Kidney (tissue), 14 donors: ENCODE measurements around the gene ALDH16A1. TPM values are rescaled to one million over a fixed set of nuclear protein-coding genes. Genes with fewer than 3 reads are reported as not detected.

ENCODE experiments used
- DNase-seq, 5 donors: peaks; one replicate each; pipeline ENCODE4 v3.0.0-alpha.2; 2013 to 2020
- FAIRE-seq: peaks from 2 replicates; lab custom pipeline; 2012; peaks lifted over from hg19 to GRCh38; lab: Jason Lieb, UNC
- H3K27ac ChIP-seq, 2 donors: one replicate each; pipeline ENCODE4 v1.7.0; 2013; ENCODE audit warnings: low read depth in 2 of 2, low read length in 2 of 2, inconsistent platforms in 1 of 2
- H3K27me3 ChIP-seq: one replicate; pipeline ENCODE4 v1.7.1; 2013; ENCODE audit warnings: low read length, inconsistent platforms; ENCODE audit not compliant: control insufficient read depth, insufficient read depth
- H3K36me3 ChIP-seq, 3 donors: one replicate each; pipeline versions ENCODE4 v1.7.0 to v1.7.1; 2013; ENCODE audit warnings: low read length in 3 of 3, control low read depth in 1 of 3, inconsistent platforms in 1 of 3; ENCODE audit not compliant: insufficient read depth in 3 of 3, control insufficient read depth in 2 of 3
- H3K4me1 ChIP-seq, 3 donors: one replicate each; pipeline versions ENCODE4 v1.7.0 to v1.7.1; 2013; ENCODE audit warnings: low read length in 3 of 3, inconsistent platforms in 1 of 3, low read depth in 1 of 3; ENCODE audit not compliant: control insufficient read depth in 2 of 3, insufficient read depth in 2 of 3
- H3K4me3 ChIP-seq, 3 donors: one replicate each; pipeline versions ENCODE4 v1.7.0 to v1.8.1; 2013; ENCODE audit warnings: low read length in 3 of 3, control low read depth in 1 of 3, inconsistent platforms in 1 of 3
- H3K9ac ChIP-seq, 3 donors: one replicate each; pipeline versions ENCODE4 v1.7.0 to v1.7.1; 2013; ENCODE audit warnings: low read length in 3 of 3, control low read depth in 1 of 3, inconsistent platforms in 1 of 3
- H3K9me3 ChIP-seq, 3 donors: one replicate each; pipeline versions ENCODE4 v1.7.0 to v1.7.1; 2013; ENCODE audit warnings: low read length in 3 of 3, control low read depth in 1 of 3, inconsistent platforms in 1 of 3; ENCODE audit not compliant: control insufficient read depth in 2 of 3, insufficient read depth in 1 of 3
- CTCF ChIP-seq: IDR thresholded peaks from 3 replicates; pipeline ENCODE4 v1.5.1; 2012; ENCODE audit warnings: mild to moderate bottlenecking, moderate library complexity, borderline replicate concordance; ENCODE audit not compliant: insufficient read depth; ENCODE audit errors: extremely low read depth
- intact Hi-C: fragments of 100-400 bp; cut with DNase I; formaldehyde crosslinking; loops from one replicate; pipeline ENCODE4 v1.11.1; 2022
- polyA plus RNA-seq: library from polyadenylated mRNA; stranded (reverse); fragments of 350-450 nt; fragmentation: Illumina TruSeq; extraction: RNeasy Lipid Tissue Mini Kit (QIAGEN cat#74804); gene quantifications from one replicate; pipeline ENCODE4 v1.2.3, GENCODE V29; 2014; ENCODE audit warnings: low read depth, low replicate concordance; ENCODE audit not compliant: insufficient read depth
- total RNA-seq: library from RNA; stranded (reverse); fragmentation: NEBNext Ultra II Directional; extraction: Animal tissue kit (Norgen Biotek cat#: 25700); gene quantifications from one replicate; pipeline ENCODE4 v1.2.1, GENCODE V29; 2021
- donor health status: control.
- donor health status: control.
- donor health status: control.
- donor health status: control.
- donor health status: control.
- donor health status: DM: yes; HTN: yes; CAD: no.
- donor health status: Normal renal cell carcinoma (clear cell type).

The ALDH16A1 gene
- total and polyA plus RNA-seq, 2 donors from 2014 or later = 26.8 to 31.8 TPM

DNA sequence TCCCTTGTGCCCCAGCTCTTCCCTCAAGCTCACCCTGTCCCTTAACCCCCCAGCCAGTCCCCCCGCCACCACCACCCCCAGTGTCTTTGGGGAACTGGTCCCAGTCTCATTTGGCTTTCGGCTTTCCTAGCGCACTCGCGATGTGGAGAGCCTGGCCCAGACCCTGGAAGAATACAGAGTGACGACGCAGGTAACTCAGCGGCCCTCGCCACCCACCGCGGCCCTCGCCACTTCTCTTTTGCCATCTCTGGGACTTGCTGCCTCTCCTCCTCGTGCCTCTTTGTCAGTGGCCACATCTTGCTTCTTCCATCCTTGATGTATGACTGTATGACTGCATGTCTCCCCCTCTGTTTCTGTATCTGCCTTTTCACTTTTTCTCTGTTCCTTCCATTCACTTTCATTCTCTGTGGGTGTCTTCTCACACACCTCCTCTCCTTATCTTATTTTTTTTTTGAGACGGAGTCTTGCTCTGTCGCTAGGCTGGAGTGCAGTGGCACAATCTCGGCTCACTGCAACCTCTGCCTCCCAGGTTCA is 45.5 kb upstream of the ALDH16A1 start:
- Histone ChIP-seq H3K36me3 (no peaks in the 10 kb centered on the region), H3K9me3 (no peaks in the 10 kb centered on the region), H3K4me3 (no peak overlapping the region), H3K27me3 (no peaks in the 10 kb centered on the region), H3K9ac (no peak overlapping the region), H3K4me1 (no peaks in the 10 kb centered on the region), H3K27ac (no peak overlapping the region)
- DNase-seq (no peak), FAIRE-seq (no peak)
- intact Hi-C loops = no loop called here
- no peak for TF ChIP-seq CTCF

GRCh38 chr19:49408816-49409440 is 44.1 kb upstream of the ALDH16A1 start:
- intact Hi-C loops = no loop called here
- Histone ChIP-seq H3K9me3 (no peaks in the 10 kb centered on the region), H3K27ac (no peak overlapping the region), H3K4me1 (no peaks in the 10 kb centered on the region), H3K4me3 (no peak overlapping the region), H3K9ac (no peak overlapping the region), H3K36me3 (no peaks in the 10 kb centered on the region), H3K27me3 (no peaks in the 10 kb centered on the region)
- no peak for DNase-seq
- no peak for FAIRE-seq
- no peak for TF ChIP-seq CTCF

DNA sequence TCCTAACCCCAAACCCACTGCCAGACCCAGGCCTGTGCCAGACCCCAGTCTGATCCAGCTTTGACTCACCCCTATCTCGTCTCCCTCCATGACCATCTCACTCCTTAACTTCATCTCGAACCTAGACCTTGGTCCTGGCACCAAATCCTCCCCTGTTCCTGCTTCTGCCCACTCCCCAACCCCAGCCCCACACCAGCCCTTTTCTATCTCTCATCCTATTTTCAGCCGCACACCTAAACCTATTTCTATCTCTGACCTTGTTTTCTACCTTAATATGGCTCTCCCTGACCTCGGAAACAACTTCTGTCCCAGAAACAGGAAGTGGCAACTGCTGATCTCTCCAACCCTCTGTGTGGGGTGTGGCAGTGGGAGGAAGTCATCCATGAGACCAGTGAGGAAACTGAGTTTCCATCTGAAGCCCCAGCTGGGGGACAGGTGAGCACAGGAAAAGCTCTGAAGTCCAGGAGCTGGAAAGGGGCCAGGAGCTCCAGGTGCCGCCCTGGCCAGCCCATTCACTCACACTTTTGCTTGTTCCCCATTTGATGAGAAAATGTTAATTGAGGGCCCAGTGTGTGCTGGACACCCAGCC is 43.5 kb upstream of the ALDH16A1 start:
- no peaks in the 10 kb centered on the region for H3K4me1 ChIP-seq
- DNase-seq (no peak), FAIRE-seq (no peak)
- no peak overlapping the region for H3K27ac ChIP-seq
- H3K9me3 ChIP-seq = no peaks in the 10 kb centered on the region
- no peaks in the 10 kb centered on the region for H3K36me3 ChIP-seq
- intact Hi-C loops = no loop called here
- TF ChIP-seq CTCF = no peak
- H3K4me3 ChIP-seq = no peak overlapping the region
- H3K27me3 ChIP-seq = no peaks in the 10 kb centered on the region
- no peak overlapping the region for H3K9ac ChIP-seq
